OCI-LY7 (cell line): ENCODE results near the gene TMEM185B. TPM values are rescaled to one million over a fixed set of nuclear protein-coding genes. Genes with fewer than 3 reads are reported as not detected.

Source experiments
- BruUV-seq: library from RNA; stranded (reverse); fragments of 400-500 nt; replicated peaks from 2 replicates; lab custom pipeline; 2021; lab: Mats Ljungman, UMichigan
- CTCF ChIA-PET: fragments of 300-600 bp; sonication (Branson Sonifier 250); formaldehyde crosslinking; loops from one replicate; lab custom pipeline; 2022; ENCODE audit warnings: antibody characterized with exemption; ENCODE audit not compliant: unreplicated experiment; lab: Charles Lee
- POLR2A ChIA-PET: fragments of 300-600 bp; sonication (Branson Sonifier 250); formaldehyde crosslinking; loops from one replicate; lab custom pipeline; 2022; ENCODE audit warnings: antibody characterized with exemption; lab: Charles Lee
- DNase-seq: peaks from one replicate; pipeline ENCODE4 v3.0.0-alpha.2; 2015; ENCODE audit warnings: low spot score
- H2AFZ ChIP-seq: fragments of 200-600 bp; sonication (generic), shearing (Covaris generic); 2 replicates; pipeline ENCODE4 v1.6.1; 2014; ENCODE audit warnings: mild to moderate bottlenecking, antibody characterized with exemption, low read length, moderate library complexity
- H3K27ac ChIP-seq: fragments of 200-600 bp; sonication (generic); 2 replicates; pipeline ENCODE4 v1.5.1; 2014; ENCODE audit warnings: mixed run types, low read depth, mild to moderate bottlenecking, moderate library complexity, low read length, inconsistent platforms; ENCODE audit not compliant: poor library complexity, severe bottlenecking
- H3K36me3 ChIP-seq: fragments of 200-600 bp; sonication (generic); 2 replicates; pipeline ENCODE4 v1.6.1; 2014; ENCODE audit warnings: mild to moderate bottlenecking, antibody characterized with exemption, low read length, moderate library complexity, mixed read lengths; ENCODE audit not compliant: insufficient read depth
- H3K4me1 ChIP-seq: fragments of 200-600 bp; sonication (generic); 2 replicates; pipeline ENCODE4 v1.5.1; 2014; ENCODE audit warnings: mild to moderate bottlenecking, low read length; ENCODE audit not compliant: insufficient read depth, poor library complexity, severe bottlenecking
- H3K4me2 ChIP-seq: fragments of 200-600 bp; sonication (generic); 2 replicates; pipeline ENCODE4 v1.6.1; 2014; ENCODE audit warnings: mild to moderate bottlenecking, low read length
- H3K4me3 ChIP-seq: fragments of 200-600 bp; sonication (generic); 2 replicates; pipeline ENCODE4 v1.5.1; 2014; ENCODE audit warnings: mild to moderate bottlenecking, low read depth, low read length; ENCODE audit not compliant: poor library complexity, severe bottlenecking
- H3K79me2 ChIP-seq: fragments of 200-600 bp; sonication (generic); 2 replicates; pipeline ENCODE4 v1.6.1; 2016; ENCODE audit warnings: low read depth, mild to moderate bottlenecking, low read length, moderate library complexity, mixed read lengths; ENCODE audit not compliant: insufficient read depth
- H3K9me2 ChIP-seq: fragments of 200-600 bp; sonication (generic); 2 replicates; pipeline ENCODE4 v1.6.1; 2016; ENCODE audit warnings: mild to moderate bottlenecking, low read length, mixed read lengths; ENCODE audit not compliant: insufficient read depth
- H3K9me3 ChIP-seq: fragments of 200-600 bp; sonication (generic); 2 replicates; pipeline ENCODE4 v1.6.1; 2014; ENCODE audit warnings: mild to moderate bottlenecking, mixed run types, low read length, mixed read lengths
- H4K20me1 ChIP-seq: fragments of 200-600 bp; sonication (generic); 2 replicates; pipeline ENCODE4 v1.6.1; 2014; ENCODE audit warnings: mild to moderate bottlenecking, antibody characterized with exemption, low read length, moderate library complexity, mixed read lengths; ENCODE audit not compliant: insufficient read depth
- EZH2phosphoT487 ChIP-seq: fragments of 200-600 bp; sonication (generic); IDR thresholded peaks from 2 replicates; pipeline ENCODE4 v1.6.1; 2018; ENCODE audit warnings: low read depth, borderline replicate concordance, mild to moderate bottlenecking, mixed run types, antibody characterized with exemption, low read length, moderate library complexity, mixed read lengths
- intact Hi-C: fragments of 100-400 bp; cut with micrococcal nuclease; formaldehyde crosslinking; loops from one replicate; pipeline ENCODE4 v1.10.0; 2022; ENCODE audit not compliant: unreplicated experiment
- total RNA-seq, 2 experiments: library from RNA; depleted of rRNA in 1 of 2; stranded (reverse); fragments of >200 nt in 1 of 2; shearing (Covaris generic) in 1 of 2; gene quantifications; 2 replicates each; pipeline ENCODE4 v1.2.3, GENCODE V29; 2014 to 2022
- TF ChIP-seq, protein P1 (sequence below): fragments of 200-600 bp; sonication (generic); conservative IDR thresholded peaks from 2 replicates; pipeline ENCODE4 v1.5.1; 2014; ENCODE audit warnings: mild to moderate bottlenecking, antibody characterized with exemption, low read length, moderate library complexity, mixed read lengths

Gene TMEM185B
- total RNA-seq, 2 experiments from 2014 or later, result 24.4 to 30.2 TPM

- no TSS peak for BruUV-seq
- TF ChIP-seq, protein P1, sequence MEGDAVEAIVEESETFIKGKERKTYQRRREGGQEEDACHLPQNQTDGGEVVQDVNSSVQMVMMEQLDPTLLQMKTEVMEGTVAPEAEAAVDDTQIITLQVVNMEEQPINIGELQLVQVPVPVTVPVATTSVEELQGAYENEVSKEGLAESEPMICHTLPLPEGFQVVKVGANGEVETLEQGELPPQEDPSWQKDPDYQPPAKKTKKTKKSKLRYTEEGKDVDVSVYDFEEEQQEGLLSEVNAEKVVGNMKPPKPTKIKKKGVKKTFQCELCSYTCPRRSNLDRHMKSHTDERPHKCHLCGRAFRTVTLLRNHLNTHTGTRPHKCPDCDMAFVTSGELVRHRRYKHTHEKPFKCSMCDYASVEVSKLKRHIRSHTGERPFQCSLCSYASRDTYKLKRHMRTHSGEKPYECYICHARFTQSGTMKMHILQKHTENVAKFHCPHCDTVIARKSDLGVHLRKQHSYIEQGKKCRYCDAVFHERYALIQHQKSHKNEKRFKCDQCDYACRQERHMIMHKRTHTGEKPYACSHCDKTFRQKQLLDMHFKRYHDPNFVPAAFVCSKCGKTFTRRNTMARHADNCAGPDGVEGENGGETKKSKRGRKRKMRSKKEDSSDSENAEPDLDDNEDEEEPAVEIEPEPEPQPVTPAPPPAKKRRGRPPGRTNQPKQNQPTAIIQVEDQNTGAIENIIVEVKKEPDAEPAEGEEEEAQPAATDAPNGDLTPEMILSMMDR, result no peak
- no peak for TF ChIP-seq EZH2phosphoT487
- Histone ChIP-seq H3K79me2 (no peaks in the 10 kb centered on the region), H3K27ac (no peak overlapping the region), H3K4me2 (no peak overlapping the region), H3K4me1 (no peaks in the 10 kb centered on the region), H3K36me3 (no peaks in the 10 kb centered on the region), H3K9me3 (no peaks in the 10 kb centered on the region), H2AFZ (no peak overlapping the region), H3K4me3 (no peak overlapping the region), H3K9me2 (no peaks in the 10 kb centered on the region), H4K20me1 (no peaks in the 10 kb centered on the region)
- CTCF ChIA-PET, result interaction anchor here (0.5 kb wide), 1 partner anchor 9 kb away, joined by 3 read pairs; no protein-coding TSS in a partner anchor
- intact Hi-C loops, result no loop called here
- POLR2A ChIA-PET, result interaction anchor here (2.1 kb wide), 1 partner anchor 18 kb away, joined by 6 read pairs; no protein-coding TSS in a partner anchor
- DNase-seq, result no peak
These were observed 41.8 kb upstream of the TMEM185B start for GRCh38 chr2:120265006-120265405.

- POLR2A ChIA-PET, result interaction anchor here (0.8 kb wide), 1 partner anchor 21 kb away, joined by 3 read pairs; no protein-coding TSS in a partner anchor
- no peak overlapping the region for H2AFZ ChIP-seq
- H3K4me1 ChIP-seq, result no peaks in the 10 kb centered on the region
- DNase-seq, result no peak
- H4K20me1 ChIP-seq, result no peaks in the 10 kb centered on the region
- H3K79me2 ChIP-seq, result no peaks in the 10 kb centered on the region
- intact Hi-C loops, result no loop called here
- no peak overlapping the region for H3K4me2 ChIP-seq
- no peaks in the 10 kb centered on the region for H3K9me3 ChIP-seq
- H3K27ac ChIP-seq, result no peak overlapping the region
- no TSS peak for BruUV-seq
- no peak for TF ChIP-seq EZH2phosphoT487
- TF ChIP-seq, protein P1, result no peak
- CTCF ChIA-PET, result no interaction called here
- H3K36me3 ChIP-seq, result no peaks in the 10 kb centered on the region
- H3K4me3 ChIP-seq, result no peak overlapping the region
- H3K9me2 ChIP-seq, result no peaks in the 10 kb centered on the region
These were observed 39.7 kb upstream of the TMEM185B start for GRCh38 chr2:120262761-120263428.

DNA sequence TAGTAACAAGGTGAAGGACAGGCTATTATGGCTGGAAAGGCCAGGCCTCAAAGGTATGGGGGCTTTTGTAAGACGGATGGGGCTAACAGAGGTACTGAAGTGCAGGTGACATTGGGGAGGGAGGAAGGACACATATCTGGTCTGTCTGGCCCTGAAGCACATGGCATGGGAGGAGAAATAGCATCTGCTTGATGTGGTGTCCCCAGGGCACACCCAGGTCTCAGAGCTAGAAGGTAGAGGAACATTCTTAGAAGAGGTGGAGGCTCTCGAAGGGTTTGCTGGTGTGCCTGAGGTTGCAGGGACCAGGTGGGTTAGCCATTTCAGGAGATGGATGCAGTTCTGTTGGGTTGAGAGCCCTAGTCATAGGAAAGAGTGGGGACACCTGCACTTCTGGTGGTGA lies 39.0 kb upstream of the TMEM185B start:
- BruUV-seq, result no TSS peak
- Histone ChIP-seq H3K9me2 (no peaks in the 10 kb centered on the region), H3K4me2 (no peak overlapping the region), H4K20me1 (no peaks in the 10 kb centered on the region), H3K4me3 (no peak overlapping the region), H3K36me3 (no peaks in the 10 kb centered on the region), H3K79me2 (no peaks in the 10 kb centered on the region), H3K9me3 (no peaks in the 10 kb centered on the region), H2AFZ (no peak overlapping the region), H3K4me1 (peaks cover 4% of the 10 kb centered on the region), H3K27ac (no peak overlapping the region)
- DNase-seq, result no peak
- intact Hi-C loops, result no loop called here
- POLR2A ChIA-PET, result interaction anchor here (1.1 kb wide), 1 partner anchor 11 kb away, joined by 3 read pairs; no protein-coding TSS in a partner anchor
- CTCF ChIA-PET, result no interaction called here
- TF ChIP-seq, protein P1, result no peak
- no peak for TF ChIP-seq EZH2phosphoT487
